Loucy (cell line): ENCODE measurements around the gene PAN3.

ENCODE experiments used
- CTCF ChIP-seq: fragments of 200-600 bp; sonication (generic); conservative IDR thresholded peaks from 2 replicates; pipeline ENCODE4 v1.5.1; 2014; ENCODE audit warnings: mild to moderate bottlenecking, antibody characterized with exemption, low read length
- EZH2phosphoT487 ChIP-seq: fragments of 200-600 bp; IDR thresholded peaks from 2 replicates; pipeline ENCODE4 v1.6.1; 2018; ENCODE audit warnings: antibody characterized with exemption, mild to moderate bottlenecking, moderate library complexity, borderline replicate concordance

DNA sequence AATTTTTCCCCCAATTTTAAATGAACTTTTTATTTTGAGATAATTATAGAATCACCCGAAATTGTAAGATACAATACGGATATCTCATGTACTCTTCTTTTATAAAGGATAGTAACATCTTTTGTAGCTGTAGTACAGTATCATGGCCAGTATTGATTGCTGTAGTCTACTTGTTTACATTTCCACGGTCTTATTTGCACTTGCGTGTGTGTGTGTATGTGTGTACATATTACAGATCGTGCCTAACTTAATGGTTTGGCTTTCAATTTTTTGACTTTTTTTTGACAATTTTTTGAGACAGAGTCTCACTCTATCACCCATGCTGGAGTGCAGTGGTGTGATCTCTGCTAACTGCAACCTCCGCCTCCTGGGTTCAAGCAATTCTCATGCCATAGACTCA is 6.7 kb downstream of the PAN3 start:
- TF ChIP-seq CTCF = no peak
- no peak for TF ChIP-seq EZH2phosphoT487
